Umbilical cord (tissue), 2 donors: ENCODE measurements around the gene TNFRSF4. TPM values are rescaled to one million over a fixed set of nuclear protein-coding genes. Genes with fewer than 3 reads are reported as not detected.
"Not testable (repeated sequence)": the region's sequence is repeated elsewhere in the genome, so short reads cannot be mapped to it uniquely, and the experiment has no call there.

Source experiments
- DNase-seq: peaks from one replicate; pipeline ENCODE4 v3.0.0-alpha.2; 2015; ENCODE audit warnings: low spot score
- total RNA-seq: library from RNA; depleted of rRNA; stranded (reverse); fragments of >200 nt; gene quantifications from one replicate; pipeline ENCODE4 v1.2.3, GENCODE V29; 2014; ENCODE audit warnings: low replicate concordance; ENCODE audit not compliant: insufficient read depth

Gene TNFRSF4
- not detected for total RNA-seq

DNA sequence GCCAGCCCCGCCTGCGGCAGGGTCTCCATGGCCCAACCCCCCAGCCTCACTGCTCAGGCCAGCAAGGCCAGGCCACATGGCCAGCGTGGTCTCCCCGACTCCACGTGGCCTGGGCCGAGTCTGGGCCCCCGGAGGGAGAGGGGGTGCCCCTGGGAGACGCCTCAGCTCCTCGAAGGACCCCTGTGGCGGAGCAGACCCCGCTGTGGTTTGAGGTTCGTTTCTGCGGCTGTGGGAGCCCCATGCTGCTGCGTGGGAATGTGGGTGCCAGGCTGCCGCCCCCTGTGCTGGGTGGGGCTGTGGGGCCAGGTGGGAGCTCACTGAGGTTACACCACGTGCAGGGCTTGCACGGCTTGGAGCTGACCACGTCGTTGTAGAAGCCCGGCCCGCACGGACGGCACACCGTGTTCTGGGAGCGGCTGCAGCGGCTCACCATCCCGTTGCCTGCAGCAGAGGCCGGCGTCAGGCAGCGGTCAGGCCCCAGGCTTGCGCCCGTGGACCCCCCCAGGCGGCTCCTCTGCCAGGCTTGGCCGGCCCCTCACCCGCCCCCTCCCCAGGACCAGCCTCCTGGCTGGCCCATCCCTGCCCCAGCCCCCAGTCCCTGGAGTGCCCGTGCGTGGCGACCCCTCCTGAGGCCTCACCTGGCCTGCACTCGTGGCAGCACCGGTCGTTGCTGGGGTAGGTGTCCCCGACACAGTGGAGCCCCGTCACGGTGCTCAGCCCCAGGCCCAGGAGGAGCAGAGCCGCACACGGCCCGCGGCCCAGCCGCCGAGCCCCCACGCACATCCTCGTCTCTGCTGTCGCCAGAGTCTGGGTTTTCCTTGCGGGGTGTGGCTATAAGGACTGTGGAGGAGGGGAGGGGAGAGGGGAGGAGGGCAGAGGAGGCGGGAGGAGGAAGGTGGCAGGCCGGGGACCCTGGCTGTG is at the start of gene TNFRSF4:
Gene TNFRSF4 (minus strand): TSS at position 809 of the 921 bp plus-strand sequence. CDS start 26 bp downstream, at position 783.
- no peak for DNase-seq

DNA sequence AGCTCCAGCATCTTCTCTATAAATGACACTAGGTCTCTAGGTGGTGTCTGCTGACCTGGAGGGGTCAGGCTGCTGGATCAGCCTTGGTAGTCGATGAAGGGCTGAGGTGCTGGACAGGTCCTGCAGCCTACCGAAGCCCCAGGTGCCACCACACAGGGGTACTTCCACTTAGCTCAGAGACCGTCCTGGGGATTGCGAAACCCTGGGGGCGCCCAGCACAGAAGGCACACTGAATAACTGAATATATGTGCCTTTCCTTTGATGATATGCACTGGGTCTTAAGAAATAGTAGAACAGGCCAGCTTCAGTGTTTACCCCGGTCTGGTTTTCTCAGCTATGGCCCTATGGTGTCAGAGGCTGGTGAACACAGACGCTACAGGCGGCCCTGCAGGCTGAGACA is 48.8 kb upstream of the TNFRSF4 start:
- DNase-seq = no peak

DNA sequence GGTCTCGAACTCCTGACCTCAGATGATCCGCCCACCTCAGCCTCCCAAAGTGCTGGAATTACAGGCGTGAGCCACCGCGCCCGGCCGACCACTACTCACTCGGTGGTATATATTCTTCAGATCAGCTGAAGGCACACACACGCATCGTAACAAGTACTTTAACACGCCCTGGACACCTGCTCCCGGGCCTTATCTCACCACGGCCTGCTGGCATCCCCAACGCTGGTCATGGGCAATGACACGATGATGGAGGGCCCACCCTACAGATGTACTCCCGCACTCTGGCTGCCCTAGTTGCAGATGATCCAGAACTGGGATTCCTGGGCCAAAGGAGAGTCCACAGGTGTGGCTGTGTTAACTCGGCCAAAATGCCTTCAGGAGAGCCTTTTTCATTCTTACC is 48.1 kb upstream of the TNFRSF4 start:
- no peak for DNase-seq

DNA sequence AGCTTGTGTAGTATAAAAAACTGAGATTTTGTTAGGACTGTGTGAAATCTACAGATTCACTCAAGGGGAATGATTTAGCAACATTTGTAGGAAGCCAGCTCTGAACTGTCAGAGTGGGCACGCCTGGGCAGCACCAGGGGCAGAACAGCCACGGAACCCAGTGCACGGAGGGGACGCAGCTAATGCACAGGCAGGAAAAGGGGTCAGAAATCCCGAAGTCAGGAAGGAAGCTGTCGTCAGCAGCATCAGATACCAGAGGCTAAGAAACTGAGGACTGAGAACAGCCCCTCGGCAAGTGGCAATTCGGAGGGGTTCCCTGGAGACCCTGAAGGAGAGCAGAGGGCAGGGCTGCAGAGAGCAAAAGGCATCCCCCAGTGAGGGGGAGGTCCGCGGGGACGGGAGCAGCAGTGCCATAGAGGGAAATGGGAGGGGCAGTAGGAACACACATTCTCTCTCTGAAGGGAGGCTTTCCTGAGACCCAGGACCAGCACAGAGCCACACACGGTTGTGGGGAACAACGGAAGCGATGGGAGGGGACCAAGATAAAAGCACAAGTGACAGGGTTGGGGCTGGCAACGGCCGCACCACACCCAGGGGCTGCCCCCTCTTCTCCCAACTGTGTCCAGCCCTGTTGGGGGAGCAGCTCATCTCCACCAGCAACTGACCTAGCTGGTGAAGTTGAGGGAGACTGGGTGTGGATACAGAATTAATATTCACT is 47.0 kb upstream of the TNFRSF4 start:
- DNase-seq = no peak

DNA sequence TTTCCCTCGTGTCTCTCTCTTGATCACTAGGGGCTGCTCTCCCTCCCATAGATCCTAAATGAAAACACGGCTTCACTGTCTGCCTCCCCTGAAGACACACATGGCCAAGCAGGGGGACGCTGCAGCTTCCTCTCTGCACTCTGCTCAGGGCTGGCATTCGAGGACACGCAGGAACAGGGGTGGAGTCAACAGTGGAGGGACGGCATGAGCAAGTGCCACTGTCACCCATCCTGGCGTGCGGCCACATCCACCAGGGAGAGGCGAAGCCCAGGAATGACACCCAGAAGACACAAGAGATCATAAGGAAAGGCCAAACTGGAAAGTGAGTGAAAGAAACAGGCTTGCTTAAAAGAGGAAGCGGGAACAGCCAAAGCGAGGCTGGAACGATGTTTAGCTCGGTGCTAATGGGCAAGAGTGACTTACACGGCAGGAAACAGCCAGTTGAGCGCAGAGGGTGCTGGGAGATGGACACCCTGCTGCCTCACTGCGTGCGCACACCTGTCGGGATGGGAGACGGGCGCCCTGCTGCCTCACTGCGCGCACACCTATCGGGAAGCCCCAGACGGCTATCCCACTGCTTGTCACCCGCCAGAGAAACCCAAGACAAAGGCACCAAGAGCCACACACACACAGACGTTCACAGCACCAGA is 46.1 kb upstream of the TNFRSF4 start:
- no peak for DNase-seq

DNA sequence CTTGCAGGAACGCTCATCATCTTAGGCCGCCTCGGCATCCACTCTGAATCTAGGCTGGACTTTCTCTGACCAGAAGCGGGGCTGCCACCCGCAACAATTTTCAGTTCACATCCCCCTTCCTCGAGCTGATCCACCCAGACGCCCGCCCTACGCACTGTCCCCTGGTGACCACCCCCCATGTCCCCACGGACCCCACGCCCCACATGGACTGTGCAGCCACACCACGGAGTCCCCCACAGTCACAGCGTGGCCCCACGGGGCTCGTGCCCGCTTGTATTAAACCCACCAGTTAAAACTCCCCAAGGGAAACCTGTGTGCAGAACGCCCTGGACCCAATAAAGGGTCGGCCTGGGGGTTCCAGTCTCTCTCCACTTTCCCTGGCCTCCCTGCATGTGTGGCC is 45.6 kb upstream of the TNFRSF4 start:
- no peak for DNase-seq

DNA sequence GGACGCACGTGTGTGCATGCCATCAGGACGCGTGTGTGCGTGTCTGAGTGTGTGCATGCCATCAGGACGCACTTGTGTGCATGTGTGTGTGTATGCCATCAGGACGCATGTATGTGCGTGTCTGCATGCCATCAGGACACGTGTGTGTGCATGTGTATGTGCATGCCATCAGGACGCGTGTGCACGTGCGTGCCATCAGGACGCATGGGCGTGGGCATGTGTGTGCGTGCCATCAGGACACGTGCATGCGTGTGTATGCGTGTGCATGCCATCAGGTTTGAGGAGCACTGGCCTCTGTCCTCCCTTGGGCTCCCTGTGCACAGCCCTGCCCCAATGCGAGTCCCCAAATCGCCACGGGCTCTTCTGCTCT is 45.2 kb upstream of the TNFRSF4 start:
- no peak for DNase-seq

DNA sequence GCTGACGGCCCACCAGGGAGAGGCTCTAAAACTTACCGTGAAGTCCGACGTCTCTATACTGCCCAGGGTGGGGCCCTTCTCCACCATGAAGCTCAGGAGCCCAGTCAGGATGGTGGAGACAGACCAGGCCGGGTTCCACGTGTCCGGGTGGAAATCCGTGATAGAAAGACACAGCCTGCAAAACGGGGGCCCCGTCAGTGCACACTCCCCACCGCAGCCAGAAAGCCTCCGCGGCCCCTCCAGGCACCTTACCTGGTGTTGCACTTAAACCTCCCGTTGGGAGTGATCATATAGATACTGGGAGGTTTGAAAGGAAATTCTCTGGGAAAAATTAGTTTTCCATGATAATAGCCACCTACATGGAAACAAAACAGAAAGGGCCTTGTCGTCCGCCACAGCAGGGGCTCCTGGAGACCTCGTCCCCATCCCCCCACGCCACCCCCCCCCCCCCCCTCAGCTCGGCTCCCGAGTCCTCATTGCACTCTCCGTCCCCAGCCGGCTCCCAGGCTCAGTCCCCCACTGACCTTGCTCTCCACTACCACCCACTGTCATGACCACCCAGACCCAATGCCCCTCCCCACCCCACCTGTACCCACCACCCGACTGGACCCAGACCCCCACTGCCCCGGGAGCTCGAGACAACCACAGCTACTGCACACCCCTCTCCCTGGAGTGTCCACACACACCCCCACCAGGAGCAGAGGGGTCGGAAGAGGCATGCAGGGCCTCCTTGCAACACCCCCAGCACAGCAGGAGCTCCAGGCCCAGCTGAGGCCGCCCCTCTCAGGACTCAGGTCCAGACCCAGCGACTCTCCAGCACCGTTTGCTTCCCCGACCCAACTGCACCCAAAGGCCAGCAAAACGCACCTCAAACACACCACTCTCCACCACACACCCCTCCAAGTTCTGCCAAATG is 43.3 kb upstream of the TNFRSF4 start:
- no peak for DNase-seq

DNA sequence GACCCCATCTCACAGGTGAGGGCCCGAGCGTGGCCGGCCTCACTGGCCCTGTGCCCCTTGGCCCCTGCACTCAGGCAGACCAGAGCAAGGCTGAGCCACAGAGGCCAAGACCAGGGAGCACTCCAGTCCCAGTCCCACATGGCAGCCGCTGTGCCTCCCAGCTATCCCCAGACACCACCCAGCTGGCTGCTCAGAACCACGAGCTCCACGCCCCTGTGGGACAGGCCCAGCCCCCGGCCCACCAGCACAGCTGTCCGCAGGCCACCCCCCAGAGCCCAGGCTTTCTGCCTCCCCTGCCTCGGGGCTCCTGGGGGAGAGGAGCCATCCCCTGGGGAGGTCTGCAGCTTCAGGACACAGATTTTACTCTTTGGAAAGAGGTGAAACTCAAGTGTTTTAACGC is 41.7 kb upstream of the TNFRSF4 start:
- DNase-seq = no peak

DNA sequence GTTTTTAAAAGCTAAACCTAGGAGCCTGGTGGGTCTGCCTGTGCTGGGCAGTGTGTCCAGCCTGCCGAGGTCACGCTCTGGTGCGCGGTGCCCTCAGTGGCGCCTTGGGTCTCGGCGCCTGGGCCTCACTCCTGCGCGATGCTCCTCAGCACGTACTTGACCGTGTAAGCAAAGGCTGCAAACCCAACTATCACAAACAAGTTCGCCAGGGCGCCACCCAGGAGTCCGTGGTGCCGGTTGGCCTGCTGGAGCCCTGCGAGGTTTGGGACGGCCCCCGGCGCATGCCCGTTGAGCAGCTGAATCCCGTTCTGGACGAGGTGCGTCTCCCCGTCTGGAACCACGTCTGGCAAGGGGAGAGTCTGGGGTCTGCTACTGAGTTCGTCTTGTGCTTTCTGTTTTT is 41.1 kb upstream of the TNFRSF4 start:
- no peak for DNase-seq

DNA sequence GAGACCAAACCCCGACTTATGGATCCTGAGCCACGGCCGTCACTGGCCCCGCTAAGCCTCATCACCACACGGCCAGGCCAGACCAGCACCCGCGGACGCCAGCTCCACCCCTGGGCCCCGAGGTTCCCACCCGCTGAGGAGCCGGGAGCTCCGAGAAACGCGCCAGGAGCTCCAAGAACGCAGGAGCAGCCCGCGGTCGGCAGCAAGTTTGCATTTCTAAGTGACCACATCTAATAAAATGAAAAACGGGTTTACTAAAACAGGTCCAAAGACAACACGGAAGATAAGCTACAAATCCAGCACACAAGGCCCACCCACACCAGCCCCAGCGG is 40.7 kb upstream of the TNFRSF4 start:
- no peak for DNase-seq

DNA sequence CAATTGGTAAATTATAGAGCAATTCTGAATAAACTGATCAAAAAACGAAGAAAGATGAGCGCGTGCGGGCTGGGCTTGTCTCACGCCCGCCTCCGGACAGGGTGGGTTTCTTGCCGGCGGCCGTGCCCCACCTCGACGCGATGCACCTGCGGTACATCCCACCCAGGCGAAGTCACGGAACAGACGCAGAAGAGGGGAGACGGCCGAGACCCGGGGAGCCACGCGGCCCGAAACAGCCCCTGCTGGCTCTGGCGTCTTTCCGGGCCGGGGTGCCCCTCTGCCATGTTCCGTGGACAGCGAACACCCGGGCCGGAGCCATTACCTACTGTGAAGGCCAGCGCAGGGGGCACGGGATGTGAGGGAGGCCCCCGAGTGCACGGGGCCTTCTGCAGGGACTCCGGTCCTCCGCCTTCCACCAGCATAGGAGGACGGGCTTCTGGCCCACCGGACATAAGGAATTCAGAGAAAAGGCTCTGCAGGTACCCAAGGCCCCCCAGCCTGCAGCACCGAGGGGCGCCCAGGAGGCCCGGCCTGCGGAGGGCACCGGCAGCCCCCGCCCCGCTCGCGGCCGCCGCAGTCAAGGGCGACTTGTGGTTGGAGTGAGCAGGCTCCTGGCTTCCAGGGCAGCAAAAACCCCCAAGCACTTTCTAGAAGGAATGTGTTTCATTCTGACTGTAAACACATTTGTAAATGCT is 40.2 kb upstream of the TNFRSF4 start:
- DNase-seq = no peak

DNA sequence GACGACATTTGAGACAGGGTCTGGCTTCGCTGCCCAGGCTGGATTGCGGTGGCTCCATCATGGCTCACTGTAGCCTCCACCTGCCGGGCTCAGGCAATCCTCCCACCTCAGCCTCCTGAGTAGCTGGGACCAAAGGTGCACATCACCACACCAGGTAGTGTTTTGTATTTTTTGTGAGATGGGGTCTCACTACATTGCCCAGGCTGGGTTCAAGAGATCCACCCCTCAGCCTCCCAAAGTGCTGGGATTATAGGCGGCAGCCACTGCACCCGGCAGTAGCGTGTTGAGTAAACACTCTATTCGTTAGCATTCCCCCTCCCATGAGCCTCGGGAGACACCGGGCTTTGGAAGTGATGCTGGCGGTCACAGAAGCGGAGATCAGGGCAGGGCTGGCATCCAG is 39.4 kb upstream of the TNFRSF4 start:
- no peak for DNase-seq

DNA sequence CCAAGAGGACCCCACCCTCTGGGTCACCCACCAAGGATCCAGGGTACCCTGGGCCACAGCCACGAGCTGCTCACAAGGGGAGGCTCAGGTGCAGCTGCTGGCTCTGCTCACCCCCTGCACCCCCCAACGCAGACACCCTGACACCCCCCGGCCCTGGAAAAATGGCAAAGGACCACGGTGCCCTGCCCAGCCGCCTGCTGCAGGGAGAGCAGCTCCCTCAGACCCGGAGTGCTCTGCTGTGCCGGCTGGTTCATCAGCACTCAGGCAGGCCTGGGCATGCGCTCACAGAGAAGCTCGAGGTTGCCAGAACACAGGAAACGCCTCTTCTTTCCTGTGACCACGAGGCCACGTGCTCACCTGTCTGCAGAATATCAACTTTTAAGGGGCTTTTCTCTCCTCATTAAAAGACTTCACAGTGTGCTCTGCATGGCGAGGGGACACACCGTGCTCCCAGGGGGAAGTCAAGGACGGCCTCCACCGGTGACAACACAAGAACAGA is 36.9 kb upstream of the TNFRSF4 start:
- DNase-seq = no peak

DNA sequence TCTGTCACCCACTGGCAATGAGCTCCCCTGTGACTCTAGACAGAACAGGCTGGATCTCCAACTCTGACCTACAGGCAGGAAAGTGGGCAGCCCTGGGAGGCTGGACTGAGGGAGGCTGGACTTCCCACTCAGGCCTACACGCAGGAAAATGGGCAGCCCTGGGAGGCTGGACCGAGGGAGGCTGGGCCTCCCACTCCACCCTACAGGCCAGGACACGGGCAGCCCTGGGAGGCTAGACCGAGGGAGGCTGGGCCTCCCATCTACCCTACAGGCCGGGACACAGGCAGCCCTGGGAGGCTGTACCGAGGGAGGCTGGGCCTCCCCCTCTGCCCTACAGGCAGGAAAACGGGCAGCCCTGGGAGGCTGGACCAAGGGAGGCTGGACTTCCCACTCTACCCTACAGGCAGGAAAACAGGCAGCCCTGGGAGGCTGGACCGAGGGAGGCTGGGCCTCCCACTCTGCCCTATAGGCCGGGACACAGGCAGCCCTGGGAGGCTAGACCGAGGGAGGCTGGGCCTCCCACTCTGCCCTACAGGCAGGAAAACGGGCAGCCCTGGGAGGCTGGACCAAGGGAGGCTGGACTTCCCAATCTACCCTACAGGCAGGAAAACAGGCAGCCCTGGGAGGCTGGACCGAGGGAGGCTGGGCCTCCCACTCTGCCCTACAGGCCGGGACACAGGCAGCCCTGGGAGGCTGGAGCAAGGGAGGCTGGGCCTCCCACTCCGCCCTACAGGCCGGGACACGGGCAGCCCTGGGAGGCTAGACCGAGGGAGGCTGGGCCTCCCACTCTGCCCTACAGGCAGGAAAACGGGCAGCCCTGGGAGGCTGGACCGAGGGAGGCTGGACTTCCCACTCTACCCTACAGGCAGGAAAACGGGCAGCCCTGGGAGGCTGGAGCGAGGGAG is 34.3 kb upstream of the TNFRSF4 start:
- not testable (repeated sequence) for DNase-seq

DNA sequence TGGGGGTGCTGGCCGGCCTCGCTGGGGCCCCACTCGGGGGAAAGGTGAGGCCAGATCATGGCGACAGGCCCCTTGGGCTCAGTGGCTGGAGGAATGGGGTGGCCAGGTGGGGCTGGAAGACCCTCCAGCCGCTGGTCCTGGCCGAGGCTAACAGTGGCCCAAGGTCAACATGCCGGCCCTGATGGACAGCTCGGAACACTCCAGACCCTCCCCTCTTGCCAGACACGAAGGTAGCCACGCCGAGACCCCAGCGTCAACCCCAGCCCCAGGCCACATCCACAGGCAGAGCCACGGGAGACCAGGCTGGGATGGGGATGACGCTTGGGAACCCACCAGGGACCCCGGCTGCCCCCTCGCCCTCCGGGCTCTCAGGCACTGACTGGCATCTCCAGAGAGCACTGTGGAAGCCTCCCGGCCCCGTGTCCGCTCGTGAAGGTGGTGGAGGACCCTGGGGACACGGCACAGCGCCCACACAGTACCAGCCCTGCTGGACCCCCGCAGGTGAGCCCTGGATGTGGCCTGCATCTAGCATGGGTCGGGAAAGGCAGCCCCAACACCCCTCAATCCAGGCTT is 33.5 kb upstream of the TNFRSF4 start:
- no peak for DNase-seq

DNA sequence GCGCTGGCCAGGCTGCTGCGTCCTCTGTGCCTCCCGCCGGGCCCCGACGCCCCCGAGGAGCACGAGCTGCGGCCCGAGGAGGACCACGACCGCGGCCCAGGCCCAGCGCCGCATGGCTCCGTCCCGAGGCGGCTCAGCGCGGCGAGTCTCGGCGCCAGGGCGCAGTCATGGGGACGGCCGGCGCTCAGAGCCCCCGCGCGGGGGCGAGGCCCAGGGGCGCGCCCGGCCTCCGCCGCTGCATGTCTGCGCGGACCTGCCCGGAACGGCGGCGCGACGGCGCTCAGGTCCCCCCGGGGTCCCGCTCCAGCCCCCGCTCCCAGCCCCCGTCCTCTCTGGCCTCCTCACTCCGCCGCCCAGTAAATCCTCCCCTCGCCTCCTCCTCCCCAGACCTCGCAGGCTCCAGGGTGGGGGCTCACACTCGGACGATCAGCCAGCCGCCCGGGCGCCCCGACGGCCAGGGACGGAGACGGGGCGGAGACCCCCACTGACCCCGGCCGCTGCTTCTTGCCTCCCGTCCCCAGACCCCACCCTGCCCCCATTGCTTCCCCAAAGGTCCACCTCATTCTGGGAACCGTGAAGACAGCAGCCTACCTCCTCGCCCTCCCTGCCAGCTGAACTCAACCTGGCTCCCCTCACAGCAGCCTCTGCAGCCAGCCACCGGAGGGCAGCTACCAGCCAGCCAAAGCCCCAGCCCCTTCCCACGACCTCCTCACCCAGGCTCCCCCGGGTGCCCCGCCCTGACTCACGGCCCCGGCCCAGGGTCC is 32.8 kb upstream of the TNFRSF4 start, which contains the start of gene C1QTNF12:
Gene C1QTNF12 (minus strand): TSS at position 146 of the 764 bp plus-strand sequence. CDS start 32 bp downstream, at position 114.
- DNase-seq = no peak
